Hematopoietic multipotent progenitor cell (in vitro differentiated cells): Measurements from ENCODE around the gene LSM3. TPM values are rescaled to one million over a fixed set of nuclear protein-coding genes. Genes with fewer than 3 reads are reported as not detected.

Experiments used
- DNase-seq, 3 donors: peaks; one replicate each; pipeline ENCODE4 v3.0.0-alpha.2; 2011 to 2015; ENCODE audit warnings: low read depth in 2 of 3, low spot score in 2 of 3
- total RNA-seq: library from RNA; depleted of rRNA; stranded (reverse); fragments of >200 nt; gene quantifications from one replicate; pipeline ENCODE4 v1.2.3, GENCODE V29; 2012

Gene LSM3
- 2.4 TPM for total RNA-seq

DNA sequence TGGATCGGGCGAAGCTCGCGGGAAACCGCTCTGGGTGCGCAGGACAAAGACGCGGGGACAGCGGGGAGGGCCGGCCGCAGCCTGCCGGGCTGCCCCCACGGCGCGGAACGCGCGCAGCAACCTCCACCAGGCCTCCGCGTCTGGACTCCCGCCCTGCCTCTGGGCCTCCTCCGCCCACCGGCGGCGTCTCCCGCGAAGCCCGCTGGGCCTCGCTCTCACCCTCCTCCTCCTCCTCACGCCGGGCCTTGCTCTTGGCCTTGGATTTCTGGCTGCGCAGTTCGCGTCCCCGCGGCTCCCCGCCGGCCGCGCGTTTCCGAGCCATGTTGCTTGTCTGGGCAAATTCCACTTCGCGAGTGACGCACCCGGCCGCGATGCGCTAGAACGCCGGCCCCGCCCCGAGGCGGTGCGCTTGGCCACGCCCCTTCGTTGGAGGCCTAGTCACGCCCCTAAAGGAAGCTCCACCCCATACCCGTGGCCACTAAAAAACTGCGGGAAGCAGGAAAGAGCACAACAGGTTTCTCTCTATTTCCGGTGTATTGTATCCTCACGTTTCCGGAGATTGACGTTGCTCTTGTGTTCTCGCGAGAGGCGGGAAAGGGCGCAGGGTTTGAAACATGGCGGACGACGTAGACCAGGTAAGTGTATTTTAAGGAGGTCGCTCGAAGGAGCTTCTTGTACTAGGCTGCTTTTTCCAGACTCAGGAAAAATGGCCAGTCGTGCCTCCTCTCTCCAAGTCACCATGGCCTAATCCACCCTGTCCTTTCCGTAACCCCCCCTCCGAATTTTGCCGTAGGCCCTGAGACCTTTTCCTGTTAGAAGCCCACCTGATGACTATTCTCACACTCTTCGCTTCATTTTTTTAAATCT, at the start of gene LSM3, which contains the start of gene XPC:
TSS of gene LSM3 (plus strand) at position 571 of the 867 bp plus-strand sequence. CDS start at position 615, 44 bp downstream.
TSS of gene XPC (minus strand) at position 355 of the 867 bp plus-strand sequence. CDS start at position 322, 33 bp downstream.
- DNase-seq: peak; percentile 94 to 99 (median 97)

DNA sequence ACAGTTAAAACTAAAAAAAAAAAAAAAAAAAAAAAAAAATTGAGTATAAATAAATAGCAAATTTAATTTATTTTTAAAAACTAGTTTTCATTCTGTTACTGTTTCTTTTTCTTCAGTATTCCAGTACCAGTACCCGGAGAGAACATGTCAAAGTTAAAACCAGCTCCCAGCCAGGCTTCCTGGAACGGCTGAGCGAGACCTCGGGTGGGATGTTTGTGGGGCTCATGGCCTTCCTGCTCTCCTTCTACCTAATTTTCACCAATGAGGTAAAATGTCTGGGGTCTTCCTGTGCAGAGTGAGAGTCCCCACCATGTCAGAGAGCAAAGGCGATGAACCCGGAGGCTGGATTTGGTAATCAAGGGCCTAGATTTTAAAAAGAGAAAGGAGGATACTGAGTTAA, 49.3 kb upstream of the LSM3 start:
- DNase-seq: no peak

DNA sequence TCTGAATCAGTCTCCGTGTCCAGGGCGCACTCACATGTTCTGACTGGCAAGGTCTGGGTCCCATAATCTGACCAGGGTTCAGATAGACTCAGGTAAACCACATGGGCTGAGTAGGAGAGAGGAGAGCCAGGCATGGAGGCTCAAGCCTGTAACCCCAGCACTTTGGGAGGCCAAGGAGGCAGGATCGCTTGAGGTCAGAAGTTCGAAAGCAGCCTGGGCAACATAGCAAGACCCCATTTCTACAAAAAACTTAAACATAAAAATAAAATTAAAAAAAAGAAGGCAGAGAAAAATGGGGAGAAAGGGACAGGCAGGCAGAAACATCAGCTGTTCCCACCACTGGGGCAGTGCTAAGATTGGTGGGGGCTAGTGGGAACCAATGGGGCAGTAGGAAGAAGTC, 48.4 kb upstream of the LSM3 start:
- no peak for DNase-seq

DNA sequence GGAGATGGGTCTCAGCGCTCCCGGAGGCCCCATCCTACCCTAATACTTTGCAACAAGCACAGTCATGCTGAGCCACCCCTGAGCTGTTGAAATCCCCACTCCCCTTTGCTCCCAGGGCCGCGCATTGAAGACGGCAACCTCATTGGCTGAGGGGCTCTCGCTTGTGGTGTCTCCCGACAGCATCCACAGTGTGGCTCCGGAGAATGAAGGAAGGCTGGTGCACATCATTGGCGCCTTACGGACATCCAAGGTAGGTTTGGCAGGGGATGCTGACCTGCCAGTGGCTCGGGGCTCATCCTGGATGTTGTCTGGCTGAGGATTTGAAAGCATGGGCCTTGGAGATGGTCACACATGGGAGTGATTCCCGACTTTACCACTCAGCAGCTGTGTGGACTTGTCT, 47.9 kb upstream of the LSM3 start:
- DNase-seq: no peak

DNA sequence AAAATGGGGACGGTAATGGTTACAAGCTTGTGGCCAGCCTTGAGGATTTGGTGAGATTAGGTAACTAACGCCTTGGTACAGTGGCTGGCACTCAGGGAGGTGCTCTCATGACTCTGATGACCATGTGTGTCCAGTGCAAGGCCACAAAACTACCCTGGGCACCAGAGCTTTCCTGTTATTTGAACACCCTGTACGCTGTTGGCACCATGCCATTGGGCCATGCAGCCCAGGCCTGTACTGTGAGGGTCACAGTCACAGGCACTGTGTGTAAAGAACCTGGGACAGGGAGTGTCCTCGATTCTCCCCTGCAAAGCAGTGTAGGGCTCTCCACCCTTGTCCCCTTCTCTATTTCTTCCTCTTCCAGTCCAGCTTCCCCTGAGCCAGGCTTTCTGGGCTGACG, 47.5 kb upstream of the LSM3 start:
- no peak for DNase-seq

DNA sequence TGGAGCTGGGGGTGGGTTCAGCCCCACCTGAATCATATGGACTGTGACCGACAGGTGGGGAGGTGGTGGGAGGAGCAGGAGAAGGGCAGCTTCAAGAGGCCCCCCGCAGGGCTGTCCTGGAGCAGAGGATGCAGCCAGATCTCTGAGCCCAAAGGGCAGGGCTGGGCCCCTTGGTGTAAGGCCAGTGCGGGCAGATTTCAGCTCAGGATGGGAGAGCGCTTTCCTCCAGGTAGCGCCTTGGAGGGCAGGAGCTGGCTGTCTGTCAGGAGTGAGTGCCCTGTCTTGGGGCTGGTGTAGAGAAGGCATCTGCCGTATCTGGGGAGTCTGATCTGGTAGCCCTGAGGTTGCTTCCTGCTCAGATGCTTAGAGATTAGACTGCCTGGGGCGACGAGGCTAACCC, 46.5 kb upstream of the LSM3 start:
- no peak for DNase-seq

DNA sequence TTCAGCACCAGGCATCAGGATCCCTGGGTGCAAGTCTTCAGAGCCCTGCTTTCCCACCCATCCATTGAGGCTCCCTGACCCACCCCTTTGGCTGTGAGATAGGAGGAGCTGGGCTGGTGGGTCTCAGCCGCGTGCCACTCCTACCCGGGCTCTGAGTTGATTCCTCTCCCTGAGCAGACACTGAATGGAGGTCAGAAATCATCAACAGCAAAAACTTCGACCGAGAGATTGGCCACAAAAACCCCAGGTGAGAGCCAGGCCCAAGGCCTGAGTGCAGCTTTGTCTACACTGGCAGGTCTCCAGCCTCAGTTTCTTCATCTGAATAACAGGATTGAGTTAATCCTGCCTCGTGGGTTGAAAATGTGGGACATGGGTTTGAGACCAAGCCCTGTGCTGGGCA, 45.9 kb upstream of the LSM3 start:
- no peak for DNase-seq

DNA sequence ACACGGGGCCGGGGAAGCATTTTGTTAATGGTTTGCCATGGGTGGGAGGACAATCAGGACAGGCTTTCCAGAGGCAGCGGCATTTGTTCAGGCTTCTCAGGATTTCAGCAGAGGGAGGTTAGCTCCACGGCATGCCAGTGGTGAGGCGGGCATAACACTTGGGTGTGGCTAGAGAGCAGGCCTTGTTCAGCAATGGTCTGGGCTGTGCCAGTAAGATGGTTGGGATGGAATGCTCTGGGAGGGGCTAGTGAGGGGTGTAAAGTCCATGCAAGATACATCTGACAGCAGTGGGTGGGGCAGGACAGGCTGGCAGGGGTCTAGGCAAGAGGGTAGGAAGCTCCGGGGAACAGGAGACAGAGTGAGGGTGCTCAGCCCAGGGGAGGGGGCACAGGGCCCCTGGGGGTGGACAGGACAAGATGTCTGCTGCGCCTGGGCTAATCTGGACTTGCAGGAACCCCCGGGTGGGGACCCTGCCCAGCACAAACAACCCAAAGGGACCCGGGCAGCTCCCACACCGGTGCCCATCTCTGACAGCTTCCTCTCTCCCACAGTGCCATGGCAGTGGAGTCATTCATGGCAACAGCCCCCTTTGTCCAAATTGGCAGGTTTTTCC, 45.3 kb upstream of the LSM3 start:
- DNase-seq: no peak

DNA sequence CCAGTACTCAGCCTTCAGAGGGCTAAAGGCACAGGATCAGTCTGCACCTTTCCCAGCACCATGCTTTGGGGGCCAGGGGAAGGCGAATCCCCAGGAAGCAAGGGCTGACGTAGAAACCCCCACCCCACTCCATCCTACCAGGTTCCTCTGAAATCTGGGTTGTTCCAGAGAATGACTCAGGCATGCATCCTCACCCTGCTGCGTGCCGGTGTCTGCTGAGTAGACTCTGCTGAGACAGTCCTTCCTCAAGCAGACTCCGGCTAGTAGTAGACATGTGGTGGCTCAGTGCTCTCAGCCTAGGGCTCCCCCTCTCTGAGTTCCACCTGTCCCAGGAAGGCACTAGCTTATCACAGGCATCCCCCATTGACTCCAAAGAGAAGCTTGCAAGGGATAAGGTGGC, 44.7 kb upstream of the LSM3 start:
- DNase-seq: no peak

DNA sequence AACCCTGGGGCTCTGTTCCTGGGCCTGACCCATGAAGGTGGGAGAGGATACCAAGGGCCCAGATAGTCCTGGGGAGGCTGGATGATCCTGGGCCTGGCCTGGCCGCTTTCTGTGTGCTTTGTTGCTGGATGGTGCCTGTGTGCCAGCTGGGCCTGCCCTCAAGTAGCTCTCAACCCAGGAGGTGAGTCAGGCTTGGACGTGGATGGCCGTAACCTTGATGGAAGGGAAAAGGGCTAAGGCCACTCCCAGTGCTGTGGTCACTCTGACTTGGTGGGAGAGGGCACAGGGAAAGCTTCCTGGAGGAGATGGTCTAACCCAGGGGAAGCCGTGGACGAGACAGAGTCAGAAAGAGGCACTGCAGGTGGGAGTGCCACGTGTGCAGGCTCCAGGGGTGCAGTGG, 44.3 kb upstream of the LSM3 start:
- no peak for DNase-seq

DNA sequence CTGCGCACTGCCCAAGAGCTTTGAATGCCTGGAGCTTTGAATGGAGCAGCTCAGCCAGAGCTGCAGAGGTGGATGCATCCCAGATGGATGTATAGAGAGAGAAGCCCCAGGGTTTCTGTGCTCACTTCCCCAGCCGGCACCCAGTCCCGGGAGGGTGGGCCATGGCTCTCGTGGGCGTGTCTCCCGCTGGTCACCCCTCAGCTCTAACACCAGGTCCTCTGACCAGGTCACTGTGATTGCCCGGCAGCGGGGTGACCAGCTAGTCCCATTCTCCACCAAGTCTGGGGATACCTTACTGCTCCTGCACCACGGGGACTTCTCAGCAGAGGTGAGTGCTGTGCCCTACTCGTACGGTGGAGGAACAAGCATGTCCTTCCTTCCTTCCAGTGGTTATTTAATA, 43.0 kb upstream of the LSM3 start:
- DNase-seq: no peak

DNA sequence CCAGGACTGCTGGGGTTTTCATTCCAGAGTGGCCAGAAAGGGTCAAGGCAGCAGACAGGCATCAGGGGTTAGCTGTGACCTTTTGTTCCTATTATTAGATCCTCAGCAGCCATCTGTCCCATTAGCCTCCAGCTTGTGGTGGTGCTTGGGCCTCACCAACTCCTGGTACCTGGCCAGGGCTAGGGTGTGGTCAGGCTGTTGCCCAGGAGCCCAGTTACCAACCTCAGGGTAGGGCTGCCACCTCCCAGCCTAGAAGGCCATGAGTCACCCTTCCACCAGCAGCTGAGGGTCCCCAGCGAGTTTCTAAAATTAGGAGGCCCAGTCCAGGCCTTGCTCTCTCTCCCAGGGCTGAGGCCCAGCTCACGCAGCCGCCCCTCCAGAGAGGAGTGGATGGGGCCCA, 41.6 kb upstream of the LSM3 start:
- DNase-seq: no peak

DNA sequence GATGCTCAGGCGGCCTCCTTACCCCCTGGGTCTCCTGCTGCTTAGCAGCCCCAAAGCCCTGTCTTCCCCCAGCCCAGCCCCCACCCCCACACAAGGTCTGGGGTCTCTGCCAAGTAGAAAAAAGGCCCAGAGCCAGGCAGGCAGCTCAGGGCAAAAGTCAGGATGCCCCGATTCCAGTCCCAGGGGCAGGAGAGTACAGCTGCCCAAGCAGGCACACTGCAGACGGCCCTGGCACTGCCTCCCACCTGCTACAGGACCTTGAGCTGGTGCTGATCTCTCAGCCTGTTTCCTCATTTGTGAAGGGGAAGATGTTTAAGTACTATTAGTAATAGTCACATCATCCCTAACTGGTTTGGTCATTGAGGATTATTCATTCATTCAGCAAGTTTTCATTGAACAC, 41.2 kb upstream of the LSM3 start:
- DNase-seq: no peak

DNA sequence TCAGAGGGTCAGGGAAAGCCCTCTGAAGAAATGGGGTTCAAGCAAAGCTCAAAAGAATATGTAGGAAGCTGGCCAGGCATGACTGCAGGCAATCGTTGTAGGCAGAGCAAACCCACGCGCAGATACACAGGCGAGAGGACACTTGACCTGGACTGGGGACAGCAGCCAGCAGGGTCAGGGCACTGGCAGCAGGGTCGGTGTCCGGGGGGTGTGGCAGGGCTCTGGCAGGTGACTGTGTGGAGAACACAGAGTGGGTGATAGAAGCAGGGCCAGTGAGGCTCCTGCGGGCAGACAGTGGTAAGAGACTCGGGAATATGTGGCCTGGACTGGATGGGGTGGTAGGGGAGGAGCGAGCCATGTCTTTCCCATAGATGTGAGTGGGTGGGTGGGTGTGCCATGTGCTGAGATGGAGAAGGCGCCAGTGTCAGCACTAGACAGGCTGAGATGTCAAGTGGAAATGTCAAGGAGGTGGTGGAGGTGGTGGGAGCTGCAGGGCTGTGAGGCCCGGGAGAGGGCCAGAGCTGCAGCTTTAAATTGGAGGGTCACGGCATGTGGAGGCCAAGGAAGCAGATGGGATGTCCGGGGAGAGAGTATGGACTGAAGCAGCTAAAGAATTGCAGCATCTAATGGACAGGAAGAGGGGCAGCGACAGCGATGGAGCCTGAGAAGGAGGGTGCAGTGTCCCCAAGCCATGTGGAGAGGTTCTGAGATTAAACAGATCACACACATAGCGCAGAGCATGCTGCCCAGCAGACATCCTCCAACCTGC, 40.3 kb upstream of the LSM3 start:
- DNase-seq: no peak

DNA sequence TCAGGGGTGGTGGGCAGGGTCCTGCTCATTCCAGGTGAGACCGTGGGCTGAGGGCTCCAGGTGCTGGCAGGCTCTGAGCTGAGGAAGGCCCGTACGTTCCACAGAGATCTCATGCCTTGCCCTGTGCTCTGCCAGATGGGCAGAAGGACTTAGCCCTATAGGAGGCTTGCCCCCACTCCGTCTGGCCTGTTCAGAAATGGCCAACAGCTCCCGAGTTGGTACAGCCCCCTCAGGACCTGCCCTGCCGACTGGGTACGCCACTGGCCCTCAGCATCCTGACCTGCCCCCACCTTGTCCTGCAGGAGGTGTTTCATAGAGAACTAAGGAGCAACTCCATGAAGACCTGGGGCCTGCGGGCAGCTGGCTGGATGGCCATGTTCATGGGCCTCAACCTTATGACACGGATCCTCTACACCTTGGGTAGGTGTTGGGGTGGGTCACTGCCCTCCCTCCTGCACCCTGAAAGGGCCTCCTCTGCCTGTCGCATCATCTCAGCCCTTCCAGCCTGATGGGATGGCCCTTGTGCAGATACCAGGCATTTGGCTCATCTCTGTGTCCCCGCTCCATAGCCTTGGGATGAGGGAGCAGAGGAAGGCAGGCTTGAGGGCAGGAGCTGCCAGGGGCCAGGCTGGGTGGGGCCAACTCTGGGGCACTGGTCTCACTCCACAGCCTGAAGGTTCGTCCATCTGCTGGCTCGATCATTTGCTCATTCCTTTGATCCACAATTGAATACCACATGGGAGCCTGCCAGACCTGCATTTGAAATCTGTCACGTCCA, 39.5 kb upstream of the LSM3 start:
- no peak for DNase-seq

DNA sequence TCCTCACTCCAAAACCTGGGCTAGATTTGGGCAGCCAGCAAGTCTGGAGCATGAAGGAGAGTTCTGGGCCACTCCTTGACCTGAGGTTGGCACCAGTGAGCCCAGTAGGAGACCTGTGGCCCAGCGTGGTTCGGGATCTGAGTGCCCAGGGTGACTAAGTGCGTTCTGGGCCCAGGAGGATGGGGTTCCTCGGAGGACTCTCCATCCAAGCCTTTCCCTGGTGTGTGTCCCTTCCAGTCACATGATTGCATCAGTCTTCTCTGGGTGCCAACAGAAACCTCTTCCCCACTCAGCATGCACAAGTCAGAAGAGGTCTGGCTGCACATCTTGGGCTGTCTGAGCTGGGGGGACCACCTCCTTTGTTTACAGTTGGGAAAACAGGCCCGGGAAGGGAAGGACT, 38.8 kb upstream of the LSM3 start:
- DNase-seq: no peak

DNA sequence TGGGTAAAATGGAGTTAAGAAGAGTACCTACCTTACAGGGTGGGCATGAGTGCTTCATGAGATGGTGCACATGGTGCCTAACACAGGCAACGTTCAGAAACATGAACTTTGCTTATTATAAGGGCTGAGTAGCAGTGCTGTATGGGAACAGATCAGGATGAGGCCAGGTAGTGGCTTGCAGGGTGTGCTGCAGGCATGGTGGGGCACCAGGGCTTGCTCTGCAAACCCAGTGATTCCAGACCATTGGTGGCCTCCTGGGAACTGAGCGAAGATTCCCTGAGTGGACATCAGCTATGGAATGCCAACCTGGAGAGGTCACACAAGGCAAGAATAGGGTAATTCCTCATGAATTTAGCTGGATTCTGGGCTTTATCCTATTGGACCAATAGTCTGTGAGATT, 37.9 kb upstream of the LSM3 start:
- DNase-seq: no peak

DNA sequence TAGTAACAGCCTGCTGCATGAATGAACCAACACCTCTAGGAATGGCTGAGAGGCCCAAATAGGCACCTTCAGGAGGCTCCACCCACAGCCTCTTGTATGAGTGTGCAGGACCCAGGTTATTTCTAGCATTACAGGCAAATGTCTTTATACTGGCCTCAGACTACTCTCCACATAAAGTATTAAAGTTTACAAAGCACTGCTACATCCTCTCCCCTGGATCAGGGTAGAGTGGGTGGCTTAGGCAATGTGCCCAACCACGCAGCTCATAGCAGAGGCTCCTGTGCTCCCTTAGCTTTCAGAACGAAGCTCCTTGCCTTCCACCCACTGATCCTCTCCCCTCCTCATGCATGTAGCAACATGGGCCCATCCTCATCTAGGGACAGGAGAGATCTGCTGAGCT, 37.5 kb upstream of the LSM3 start:
- no peak for DNase-seq

DNA sequence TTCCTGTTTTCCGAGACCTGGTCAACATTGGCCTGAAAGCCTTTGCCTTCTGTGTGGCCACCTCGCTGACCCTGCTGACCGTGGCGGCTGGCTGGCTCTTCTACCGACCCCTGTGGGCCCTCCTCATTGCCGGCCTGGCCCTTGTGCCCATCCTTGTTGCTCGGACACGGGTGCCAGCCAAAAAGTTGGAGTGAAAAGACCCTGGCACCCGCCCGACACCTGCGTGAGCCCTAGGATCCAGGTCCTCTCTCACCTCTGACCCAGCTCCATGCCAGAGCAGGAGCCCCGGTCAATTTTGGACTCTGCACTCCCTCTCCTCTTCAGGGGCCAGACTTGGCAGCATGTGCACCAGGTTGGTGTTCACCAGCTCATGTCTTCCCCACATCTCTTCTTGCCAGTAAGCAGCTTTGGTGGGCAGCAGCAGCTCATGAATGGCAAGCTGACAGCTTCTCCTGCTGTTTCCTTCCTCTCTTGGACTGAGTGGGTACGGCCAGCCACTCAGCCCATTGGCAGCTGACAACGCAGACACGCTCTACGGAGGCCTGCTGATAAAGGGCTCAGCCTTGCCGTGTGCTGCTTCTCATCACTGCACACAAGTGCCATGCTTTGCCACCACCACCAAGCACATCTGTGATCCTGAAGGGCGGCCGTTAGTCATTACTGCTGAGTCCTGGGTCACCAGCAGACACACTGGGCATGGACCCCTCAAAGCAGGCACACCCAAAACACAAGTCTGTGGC, 36.8 kb upstream of the LSM3 start:
- DNase-seq: peak in 1 of 3 donors; percentile 67
